ENCODE measurements around the gene BCAS3.

Gene BCAS3

DNA sequence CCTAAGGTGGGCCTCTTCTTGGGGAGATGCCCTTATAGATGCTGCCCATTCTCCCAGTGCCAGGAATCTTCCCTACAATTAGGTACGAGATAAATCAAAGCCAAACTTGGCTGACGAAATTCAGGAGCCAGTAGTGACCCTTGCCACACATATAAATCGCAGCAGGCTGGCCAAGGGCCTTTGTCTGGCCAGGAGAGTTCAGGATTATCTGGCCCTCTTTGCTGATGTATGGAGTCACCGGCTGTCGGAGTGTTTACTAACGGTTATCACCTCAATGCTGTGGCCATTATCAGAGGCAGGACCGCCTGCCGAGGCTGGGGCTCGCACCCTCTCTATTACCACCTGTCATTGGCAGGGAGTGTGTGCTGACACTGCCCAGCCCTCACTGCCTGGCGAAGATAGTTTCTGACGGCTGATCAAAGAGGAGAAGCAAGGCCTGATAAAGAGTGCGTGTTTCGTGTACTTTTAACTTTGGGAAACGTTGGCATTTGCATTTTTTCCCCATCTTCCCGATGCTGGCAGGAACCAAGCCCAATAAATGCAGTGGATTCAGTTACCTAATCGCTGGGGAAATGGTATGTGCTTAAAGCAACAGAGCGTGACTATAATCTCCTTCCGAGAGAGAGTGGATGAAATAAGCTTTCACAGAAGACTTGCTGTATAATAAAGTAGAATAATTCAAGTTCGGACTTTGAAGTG, 689.2 kb downstream of the BCAS3 start:
- Histone ChIP-seq H3K4me3 (ENCODE audit: low read length) (no peak overlapping the region), H4K8ac (ENCODE audit: low read depth, low read length) (no peak overlapping the region), H2BK15ac (replicated peaks; ENCODE audit: low read depth) (no peak overlapping the region), H3K4ac (ENCODE audit: low read depth, low read length) (no peak overlapping the region), H3K79me2 (ENCODE audit: control insufficient read depth, insufficient read depth, low read length) (no peaks in the 10 kb centered on the region), H2AK5ac (ENCODE audit: low read length) (no peak overlapping the region), H3K56ac (ENCODE audit: low read length) (no peak overlapping the region), H3K23ac (ENCODE audit: low read length) (no peak overlapping the region), H3K18ac (ENCODE audit: low read length) (no peak overlapping the region), H3K4me1 (ENCODE audit: control insufficient read depth, low read depth, low read length) (no peaks in the 10 kb centered on the region), H3K79me1 (ENCODE audit: low read length) (no peaks in the 10 kb centered on the region), H3K9ac (ENCODE audit: low read length) (no peak overlapping the region), H2BK5ac (ENCODE audit: low read length) (no peak overlapping the region), H2BK120ac (ENCODE audit: low read depth, low read length) (no peak overlapping the region), H3K27ac (ENCODE audit: low read depth, low read length) (no peak overlapping the region), H3K36me3 (ENCODE audit: control insufficient read depth, insufficient read depth, low read length) (no peaks in the 10 kb centered on the region), H4K5ac (ENCODE audit: low read length) (no peak overlapping the region), H3K27me3 (ENCODE audit: insufficient read depth, low read length, poor library complexity) (no peaks in the 10 kb centered on the region), H3K4me2 (ENCODE audit: low read length) (no peak overlapping the region)
- peak; percentile 40 for DNase-seq
- WGBS (ENCODE audit: extremely low coverage, insufficient coverage, low lambda C conversion rate): no CpG with 5 or more reads among the region's 19 CpGs

DNA sequence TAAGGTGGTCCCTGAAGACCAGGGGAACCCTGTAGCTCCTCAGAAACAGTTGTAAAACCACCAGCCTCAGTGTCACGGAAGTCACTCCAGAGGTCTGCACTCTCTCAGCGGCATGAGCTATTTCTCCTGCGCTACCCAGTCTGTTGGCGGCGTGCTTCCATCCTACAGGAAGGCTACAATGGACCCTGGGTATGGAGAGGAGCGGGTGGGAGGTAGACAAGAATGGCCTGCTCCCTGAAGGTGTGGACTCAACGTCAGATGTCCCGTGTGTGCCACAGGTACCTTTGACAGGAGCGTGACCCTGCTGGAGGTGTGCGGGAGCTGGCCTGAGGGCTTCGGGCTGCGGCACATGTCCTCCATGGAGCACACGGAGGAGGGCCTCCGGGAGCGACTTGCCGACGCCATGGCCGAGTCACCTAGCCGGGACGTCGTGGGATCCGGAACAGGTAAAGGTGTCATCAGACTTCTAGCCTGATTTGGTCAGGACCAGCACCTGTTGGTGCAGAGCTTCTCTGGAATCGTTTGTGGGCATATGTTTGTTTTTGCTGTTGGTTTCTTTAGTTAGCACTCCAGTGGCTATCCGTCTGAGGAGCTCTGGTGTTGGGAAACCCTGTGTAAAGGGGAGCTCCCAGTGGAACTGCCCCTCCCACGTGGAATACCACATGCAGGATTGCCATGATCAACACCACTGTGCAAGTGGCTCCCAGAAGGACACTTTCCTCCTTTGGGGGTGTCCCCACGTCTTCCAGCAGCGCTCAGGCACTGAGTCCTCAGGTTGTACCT, 690.6 kb downstream of the BCAS3 start:
- Histone ChIP-seq H2BK120ac (ENCODE audit: low read depth, low read length) (no peak overlapping the region), H2AK5ac (ENCODE audit: low read length) (no peak overlapping the region), H3K4me1 (ENCODE audit: control insufficient read depth, low read depth, low read length) (no peaks in the 10 kb centered on the region), H2BK15ac (replicated peaks; ENCODE audit: low read depth) (no peak overlapping the region), H3K18ac (ENCODE audit: low read length) (no peak overlapping the region), H2BK5ac (ENCODE audit: low read length) (no peak overlapping the region), H3K4me2 (ENCODE audit: low read length) (no peak overlapping the region), H4K5ac (ENCODE audit: low read length) (no peak overlapping the region), H4K8ac (ENCODE audit: low read depth, low read length) (no peak overlapping the region), H3K79me1 (ENCODE audit: low read length) (no peaks in the 10 kb centered on the region), H3K27me3 (ENCODE audit: insufficient read depth, low read length, poor library complexity) (no peaks in the 10 kb centered on the region), H3K4ac (ENCODE audit: low read depth, low read length) (no peak overlapping the region), H3K36me3 (ENCODE audit: control insufficient read depth, insufficient read depth, low read length) (no peaks in the 10 kb centered on the region), H3K23ac (ENCODE audit: low read length) (no peak overlapping the region), H3K56ac (ENCODE audit: low read length) (no peak overlapping the region), H3K79me2 (ENCODE audit: control insufficient read depth, insufficient read depth, low read length) (no peaks in the 10 kb centered on the region), H3K4me3 (ENCODE audit: low read length) (no peak overlapping the region), H3K9ac (ENCODE audit: low read length) (no peak overlapping the region), H3K27ac (ENCODE audit: low read depth, low read length) (no peak overlapping the region)
- no peak for DNase-seq
- no CpG with 5 or more reads among the region's 27 CpGs for WGBS (ENCODE audit: extremely low coverage, insufficient coverage, low lambda C conversion rate)

DNA sequence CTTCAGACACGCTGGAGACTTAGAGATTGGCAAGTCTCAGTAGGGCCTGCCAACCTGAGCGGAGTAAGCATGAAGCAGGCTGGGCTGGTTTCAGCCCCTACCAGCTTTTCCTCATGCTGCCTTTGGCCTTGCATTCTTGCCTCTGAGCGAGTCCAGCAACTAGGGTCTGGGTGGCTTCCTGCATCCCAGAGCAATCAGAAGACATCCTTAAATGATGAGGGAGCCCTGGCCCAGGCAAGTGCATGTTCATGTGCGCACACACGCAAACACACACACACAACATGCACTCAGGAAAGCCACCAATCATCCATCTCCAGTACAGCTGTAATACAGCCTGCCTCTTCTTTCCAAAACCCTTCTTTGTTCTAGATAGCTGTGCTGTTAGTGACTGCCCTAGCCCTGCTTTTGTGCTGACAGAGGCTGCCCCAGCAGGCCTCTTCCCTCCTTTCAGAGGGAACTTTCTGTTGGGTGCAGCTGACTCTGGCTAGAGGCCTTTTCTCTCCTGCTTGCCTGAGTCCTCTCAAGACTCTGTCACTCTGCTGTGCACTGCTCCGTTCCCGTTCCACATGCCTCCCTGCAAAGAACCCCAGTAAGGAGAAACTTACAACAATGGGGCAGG, 691.3 kb downstream of the BCAS3 start:
- no peak for DNase-seq
- no peak overlapping the region for H2BK15ac ChIP-seq (replicated peaks; ENCODE audit: low read depth)
- no peak overlapping the region for H2AK5ac ChIP-seq (ENCODE audit: low read length)
- no peaks in the 10 kb centered on the region for H3K79me1 ChIP-seq (ENCODE audit: low read length)
- H3K4me3 ChIP-seq (ENCODE audit: low read length): no peak overlapping the region
- H3K18ac ChIP-seq (ENCODE audit: low read length): no peak overlapping the region
- no peaks in the 10 kb centered on the region for H3K4me1 ChIP-seq (ENCODE audit: control insufficient read depth, low read depth, low read length)
- H3K56ac ChIP-seq (ENCODE audit: low read length): no peak overlapping the region
- no peaks in the 10 kb centered on the region for H3K27me3 ChIP-seq (ENCODE audit: insufficient read depth, low read length, poor library complexity)
- no CpG with 5 or more reads among the region's 7 CpGs for WGBS (ENCODE audit: extremely low coverage, insufficient coverage, low lambda C conversion rate)
- no peak overlapping the region for H4K5ac ChIP-seq (ENCODE audit: low read length)
- H3K23ac ChIP-seq (ENCODE audit: low read length): no peak overlapping the region
- no peak overlapping the region for H3K4me2 ChIP-seq (ENCODE audit: low read length)
- no peak overlapping the region for H4K8ac ChIP-seq (ENCODE audit: low read depth, low read length)
- no peak overlapping the region for H3K4ac ChIP-seq (ENCODE audit: low read depth, low read length)
- no peak overlapping the region for H2BK120ac ChIP-seq (ENCODE audit: low read depth, low read length)
- no peak overlapping the region for H3K9ac ChIP-seq (ENCODE audit: low read length)
- H2BK5ac ChIP-seq (ENCODE audit: low read length): no peak overlapping the region
- H3K36me3 ChIP-seq (ENCODE audit: control insufficient read depth, insufficient read depth, low read length): no peaks in the 10 kb centered on the region
- no peaks in the 10 kb centered on the region for H3K79me2 ChIP-seq (ENCODE audit: control insufficient read depth, insufficient read depth, low read length)
- H3K27ac ChIP-seq (ENCODE audit: low read depth, low read length): no peak overlapping the region

- H3K79me2 ChIP-seq (ENCODE audit: control insufficient read depth, insufficient read depth, low read length): no peaks in the 10 kb centered on the region
- H2BK15ac ChIP-seq (replicated peaks; ENCODE audit: low read depth): no peak overlapping the region
- no peak overlapping the region for H3K56ac ChIP-seq (ENCODE audit: low read length)
- no peak overlapping the region for H3K23ac ChIP-seq (ENCODE audit: low read length)
- no peak overlapping the region for H3K4me2 ChIP-seq (ENCODE audit: low read length)
- no peak overlapping the region for H2AK5ac ChIP-seq (ENCODE audit: low read length)
- no peak for DNase-seq
- H3K27ac ChIP-seq (ENCODE audit: low read depth, low read length): no peak overlapping the region
- H3K36me3 ChIP-seq (ENCODE audit: control insufficient read depth, insufficient read depth, low read length): no peaks in the 10 kb centered on the region
- H3K4me1 ChIP-seq (ENCODE audit: control insufficient read depth, low read depth, low read length): no peaks in the 10 kb centered on the region
- no peak overlapping the region for H3K9ac ChIP-seq (ENCODE audit: low read length)
- no peak overlapping the region for H3K4me3 ChIP-seq (ENCODE audit: low read length)
- no CpG with 5 or more reads among the region's 10 CpGs for WGBS (ENCODE audit: extremely low coverage, insufficient coverage, low lambda C conversion rate)
- H2BK120ac ChIP-seq (ENCODE audit: low read depth, low read length): no peak overlapping the region
- no peak overlapping the region for H3K18ac ChIP-seq (ENCODE audit: low read length)
- H4K5ac ChIP-seq (ENCODE audit: low read length): no peak overlapping the region
- H3K4ac ChIP-seq (ENCODE audit: low read depth, low read length): no peak overlapping the region
- no peak overlapping the region for H2BK5ac ChIP-seq (ENCODE audit: low read length)
- no peak overlapping the region for H4K8ac ChIP-seq (ENCODE audit: low read depth, low read length)
- no peaks in the 10 kb centered on the region for H3K79me1 ChIP-seq (ENCODE audit: low read length)
- H3K27me3 ChIP-seq (ENCODE audit: insufficient read depth, low read length, poor library complexity): no peaks in the 10 kb centered on the region
These were observed 692.1 kb downstream of the BCAS3 start for GRCh38 chr17:61369751-61370150.

- H3K79me2 ChIP-seq (ENCODE audit: control insufficient read depth, insufficient read depth, low read length): no peaks in the 10 kb centered on the region
- H3K79me1 ChIP-seq (ENCODE audit: low read length): no peaks in the 10 kb centered on the region
- H3K27ac ChIP-seq (ENCODE audit: low read depth, low read length): no peak overlapping the region
- no peak overlapping the region for H2BK120ac ChIP-seq (ENCODE audit: low read depth, low read length)
- no CpG with 5 or more reads among the region's 1 CpG for WGBS (ENCODE audit: extremely low coverage, insufficient coverage, low lambda C conversion rate)
- H3K56ac ChIP-seq (ENCODE audit: low read length): no peak overlapping the region
- no peaks in the 10 kb centered on the region for H3K27me3 ChIP-seq (ENCODE audit: insufficient read depth, low read length, poor library complexity)
- H3K36me3 ChIP-seq (ENCODE audit: control insufficient read depth, insufficient read depth, low read length): no peaks in the 10 kb centered on the region
- no peaks in the 10 kb centered on the region for H3K4me1 ChIP-seq (ENCODE audit: control insufficient read depth, low read depth, low read length)
- no peak overlapping the region for H2BK5ac ChIP-seq (ENCODE audit: low read length)
- DNase-seq: no peak
- H4K5ac ChIP-seq (ENCODE audit: low read length): no peak overlapping the region
- no peak overlapping the region for H2AK5ac ChIP-seq (ENCODE audit: low read length)
- H3K23ac ChIP-seq (ENCODE audit: low read length): no peak overlapping the region
- H3K18ac ChIP-seq (ENCODE audit: low read length): no peak overlapping the region
- H3K9ac ChIP-seq (ENCODE audit: low read length): no peak overlapping the region
- no peak overlapping the region for H3K4me2 ChIP-seq (ENCODE audit: low read length)
- no peak overlapping the region for H3K4ac ChIP-seq (ENCODE audit: low read depth, low read length)
- no peak overlapping the region for H4K8ac ChIP-seq (ENCODE audit: low read depth, low read length)
- H2BK15ac ChIP-seq (replicated peaks; ENCODE audit: low read depth): no peak overlapping the region
- H3K4me3 ChIP-seq (ENCODE audit: low read length): no peak overlapping the region
These were observed 693.5 kb downstream of the BCAS3 start for GRCh38 chr17:61371179-61371578.

All from mesendoderm (in vitro differentiated cells).